ENCODE results near the gene RNH1.

- no peak for TF ChIP-seq EZH2 (IDR thresholded peaks at IDR 0.05)
- TF ChIP-seq POLR2AphosphoS5 (IDR thresholded peaks at IDR 0.05; ENCODE audit: borderline replicate concordance, low read depth, low read length): no peak
Measured at GRCh38 chr11:496834-497564, 10.0 kb downstream of the RNH1 start.

All from SK-N-MC (cell line).